H9 (cell line): Measurements from ENCODE around the gene L1CAM. TPM values are rescaled to one million over a fixed set of nuclear protein-coding genes. Genes with fewer than 3 reads are reported as not detected.
A peak's percentile ranks its signal among the peaks of the same experiment; 100 is the strongest.

Source experiments
- DNase-seq: peaks from one replicate; pipeline ENCODE4 v3.0.0-alpha.2; 2017
- H2AFZ ChIP-seq: one replicate; pipeline ENCODE4 v1.6.1; 2013; ENCODE audit warnings: mild to moderate bottlenecking, low read length, control low read depth, moderate library complexity
- H2AK5ac ChIP-seq: 2 replicates; pipeline ENCODE4 v1.6.1; 2013; ENCODE audit warnings: low read length, control low read depth, mixed read lengths; ENCODE audit not compliant: insufficient read length
- H2BK120ac ChIP-seq: one replicate; pipeline ENCODE4 v1.6.1; 2013; ENCODE audit warnings: low read depth, mild to moderate bottlenecking, low read length, control low read depth, inconsistent platforms; ENCODE audit not compliant: poor library complexity, severe bottlenecking
- H2BK12ac ChIP-seq: 2 replicates; pipeline ENCODE4 v1.6.1; 2013; ENCODE audit warnings: low read length, control low read depth, mixed read lengths, low read depth; ENCODE audit not compliant: insufficient read length
- H2BK15ac ChIP-seq: 2 replicates; pipeline ENCODE4 v1.6.1; 2013; ENCODE audit warnings: low read depth, low read length, control low read depth
- H2BK20ac ChIP-seq: one replicate; pipeline ENCODE4 v1.6.1; 2013; ENCODE audit warnings: low read depth, mild to moderate bottlenecking, low read length, control low read depth, inconsistent platforms; ENCODE audit not compliant: poor library complexity, severe bottlenecking
- H2BK5ac ChIP-seq: 2 replicates; pipeline ENCODE4 v1.6.1; 2013; ENCODE audit warnings: low read length, control low read depth, mixed read lengths; ENCODE audit not compliant: insufficient read length
- H3K14ac ChIP-seq: 2 replicates; pipeline ENCODE4 v1.6.1; 2013; ENCODE audit warnings: low read length, control low read depth; ENCODE audit not compliant: insufficient read depth
- H3K18ac ChIP-seq: 2 replicates; pipeline ENCODE4 v1.6.1; 2013; ENCODE audit warnings: low read depth, mild to moderate bottlenecking, mixed read lengths, low read length, control low read depth; ENCODE audit not compliant: insufficient read length
- H3K23ac ChIP-seq: 2 replicates; pipeline ENCODE4 v1.6.1; 2013; ENCODE audit warnings: low read length, control low read depth, mixed read lengths, low read depth; ENCODE audit not compliant: insufficient read length
- H3K23me2 ChIP-seq: 2 replicates; pipeline ENCODE4 v1.6.1; 2013; ENCODE audit warnings: low read depth, mild to moderate bottlenecking, mixed read lengths, low read length, control low read depth; ENCODE audit not compliant: insufficient read length, poor library complexity, severe bottlenecking
- H3K27ac ChIP-seq: 2 replicates; pipeline ENCODE4 v1.5.1; 2013; ENCODE audit warnings: low read length, control low read depth, mixed read lengths, low read depth; ENCODE audit not compliant: insufficient read length
- H3K27me3 ChIP-seq: 2 replicates; pipeline ENCODE4 v1.6.1; 2013; ENCODE audit warnings: low read length, control low read depth, inconsistent platforms; ENCODE audit not compliant: insufficient read depth
- H3K4ac ChIP-seq: 2 replicates; pipeline ENCODE4 v1.6.1; 2013; ENCODE audit warnings: low read depth, mild to moderate bottlenecking, control low read depth, inconsistent platforms, low read length, moderate library complexity
- H3K4me1 ChIP-seq: 2 replicates; pipeline ENCODE4 v1.6.1; 2013; ENCODE audit warnings: low read length, control low read depth, inconsistent platforms; ENCODE audit not compliant: insufficient read depth
- H3K4me2 ChIP-seq: 2 replicates; pipeline ENCODE4 v1.6.1; 2013; ENCODE audit warnings: low read length, control low read depth, mixed read lengths; ENCODE audit not compliant: insufficient read length, insufficient read depth
- H3K56ac ChIP-seq: 2 replicates; pipeline ENCODE4 v1.6.1; 2013; ENCODE audit warnings: low read depth, mild to moderate bottlenecking, mixed read lengths, low read length, control low read depth; ENCODE audit not compliant: insufficient read length
- H3K79me1 ChIP-seq: 2 replicates; pipeline ENCODE4 v1.6.1; 2013; ENCODE audit warnings: low read depth, mild to moderate bottlenecking, moderate library complexity, low read length, control low read depth, inconsistent platforms; ENCODE audit not compliant: insufficient read depth, poor library complexity, severe bottlenecking
- H3K79me2 ChIP-seq: 2 replicates; pipeline ENCODE4 v1.6.1; 2013; ENCODE audit warnings: low read length, control low read depth, inconsistent platforms; ENCODE audit not compliant: insufficient read depth
- H3K9ac ChIP-seq: 2 replicates; pipeline ENCODE4 v1.6.1; 2013; ENCODE audit warnings: low read length, control low read depth, mixed read lengths; ENCODE audit not compliant: insufficient read length; ENCODE audit errors: extremely low read depth
- H3K9me3 ChIP-seq: one replicate; pipeline ENCODE4 v1.6.1; 2013; ENCODE audit warnings: low read depth, low read length, inconsistent platforms; ENCODE audit not compliant: control insufficient read depth
- H3T11ph ChIP-seq: one replicate; pipeline ENCODE4 v1.6.1; 2013; ENCODE audit warnings: mild to moderate bottlenecking, low read length, control low read depth, inconsistent platforms
- H4K20me1 ChIP-seq: one replicate; pipeline ENCODE4 v1.6.1; 2013; ENCODE audit not compliant: control insufficient read depth, insufficient read length, insufficient read depth
- H4K5ac ChIP-seq: 2 replicates; pipeline ENCODE4 v1.6.1; 2013; ENCODE audit warnings: low read depth, mild to moderate bottlenecking, mixed read lengths, low read length, control low read depth; ENCODE audit not compliant: insufficient read length
- H4K8ac ChIP-seq: replicated peaks from 2 replicates; pipeline ENCODE4 v1.6.1; 2013; ENCODE audit warnings: low read length, control low read depth, mixed read lengths, low read depth; ENCODE audit not compliant: insufficient read length
- H4K91ac ChIP-seq: 2 replicates; pipeline ENCODE4 v1.6.1; 2013; ENCODE audit warnings: low read depth, mild to moderate bottlenecking, moderate library complexity, mixed read lengths, low read length, control low read depth; ENCODE audit not compliant: insufficient read length
- H3K27ac Mint-ChIP-seq, 3 experiments: 2 replicates in 2 of 3; 3 replicates in 1 of 3; pipeline ENCODE4 v1.8.0; 2020 to 2021; ENCODE audit warnings: mixed read lengths in 3 of 3, mild to moderate bottlenecking in 1 of 3, moderate library complexity in 1 of 3
- H3K27me3 Mint-ChIP-seq: 2 replicates; pipeline ENCODE4 v1.8.0; 2021; ENCODE audit warnings: low read depth, mild to moderate bottlenecking, moderate library complexity, mixed read lengths
- H3K36me3 Mint-ChIP-seq, 3 experiments: 2 replicates in 2 of 3; 3 replicates in 1 of 3; pipeline ENCODE4 v1.8.0; 2020 to 2021; ENCODE audit warnings: low read depth in 3 of 3, mixed read lengths in 3 of 3; ENCODE audit not compliant: insufficient read depth in 1 of 3
- H3K4me1 Mint-ChIP-seq, 2 experiments: 2 replicates each; pipeline ENCODE4 v1.8.0; 2020; ENCODE audit warnings: mixed read lengths in 2 of 2
- H3K4me3 Mint-ChIP-seq, 2 experiments: 2 replicates in 1 of 2; 3 replicates in 1 of 2; pipeline ENCODE4 v1.8.0; 2020 to 2021; ENCODE audit warnings: mild to moderate bottlenecking in 2 of 2, mixed read lengths in 2 of 2, moderate library complexity in 1 of 2
- H3K9me3 Mint-ChIP-seq, 2 experiments: 2 replicates in 1 of 2; 3 replicates in 1 of 2; pipeline ENCODE4 v1.8.0; 2020; ENCODE audit warnings: mild to moderate bottlenecking in 2 of 2, mixed read lengths in 2 of 2, moderate library complexity in 1 of 2
- CTCF ChIP-seq: fragments of 200-600 bp; sonication (generic); conservative IDR thresholded peaks from 3 replicates; pipeline ENCODE4 v1.8.0; 2021; ENCODE audit warnings: antibody characterized with exemption, mild to moderate bottlenecking
- WGBS: extraction: QIAGEN DNeasy Blood & Tissue Kit; methylation state at CpG from one replicate; pipeline ENCODE4 v1.1.7; 2013; ENCODE audit warnings: missing lambda C conversion rate, low lambda C conversion rate, mixed read lengths; ENCODE audit not compliant: insufficient read length; ENCODE audit errors: extremely low coverage; 5-methylcytosine and 5-hydroxymethylcytosine counted together
- total RNA-seq: library from RNA; stranded (reverse); gene quantifications from 2 replicates; pipeline ENCODE4 v1.2.1, GENCODE V29; 2021

Gene L1CAM
- total RNA-seq, 1 experiment from 2014 or later = 22.7 TPM

GRCh38 chrX:153911798-153912197 lies 25.8 kb upstream of the L1CAM start:
- H3K79me1 ChIP-seq = no peaks in the 10 kb centered on the region
- no peak overlapping the region for H3T11ph ChIP-seq
- no peak overlapping the region for H2BK12ac ChIP-seq
- no peak overlapping the region for H2AFZ ChIP-seq
- no peak overlapping the region for H3K27ac ChIP-seq
- no peak overlapping the region for H3K4ac ChIP-seq
- H3K23ac ChIP-seq = no peak overlapping the region
- Mint-ChIP-seq H3K27ac (peak overlapping the region in 1 of 3 experiments; percentile 58; a peak in 1 of 7 replicates), H3K36me3 (peaks cover 5 to 46% (median 23%) of the 10 kb centered on the region in 3 experiments; a peak in 6 of 7 replicates), H3K9me3 (peaks cover 56 to 70% of the 10 kb centered on the region in 2 experiments), H3K27me3 (no peaks in the 10 kb centered on the region), H3K4me1 (0 out of 4 replicates have a peak, but pooled peaks cover 0 to 3% of the 10 kb centered on the region in 2 experiments), H3K4me3 (no peak overlapping the region; a peak in 1 of 5 replicates)
- H3K27me3 ChIP-seq = no peaks in the 10 kb centered on the region
- no peak overlapping the region for H3K18ac ChIP-seq
- no peaks in the 10 kb centered on the region for H4K20me1 ChIP-seq
- no peak overlapping the region for H2BK15ac ChIP-seq
- no peak overlapping the region for H2AK5ac ChIP-seq
- H2BK20ac ChIP-seq = no peak overlapping the region
- no peak overlapping the region for H3K56ac ChIP-seq
- H3K4me1 ChIP-seq = no peaks in the 10 kb centered on the region
- peaks cover 10% of the 10 kb centered on the region for H3K9me3 ChIP-seq
- H4K91ac ChIP-seq = no peak overlapping the region
- no peak for DNase-seq
- no peak overlapping the region for H2BK120ac ChIP-seq
- H3K9ac ChIP-seq = no peak overlapping the region
- TF ChIP-seq CTCF = no peak
- no peak overlapping the region for H3K14ac ChIP-seq
- no peaks in the 10 kb centered on the region for H3K23me2 ChIP-seq
- no peak overlapping the region for H2BK5ac ChIP-seq
- H4K8ac ChIP-seq = no peak overlapping the region
- WGBS = no CpG with 5 or more reads among the region's 6 CpGs
- H3K79me2 ChIP-seq = no peaks in the 10 kb centered on the region
- H4K5ac ChIP-seq = no peak overlapping the region
- no peak overlapping the region for H3K4me2 ChIP-seq
